ENCODE measurements around the gene MRRF.

DNA sequence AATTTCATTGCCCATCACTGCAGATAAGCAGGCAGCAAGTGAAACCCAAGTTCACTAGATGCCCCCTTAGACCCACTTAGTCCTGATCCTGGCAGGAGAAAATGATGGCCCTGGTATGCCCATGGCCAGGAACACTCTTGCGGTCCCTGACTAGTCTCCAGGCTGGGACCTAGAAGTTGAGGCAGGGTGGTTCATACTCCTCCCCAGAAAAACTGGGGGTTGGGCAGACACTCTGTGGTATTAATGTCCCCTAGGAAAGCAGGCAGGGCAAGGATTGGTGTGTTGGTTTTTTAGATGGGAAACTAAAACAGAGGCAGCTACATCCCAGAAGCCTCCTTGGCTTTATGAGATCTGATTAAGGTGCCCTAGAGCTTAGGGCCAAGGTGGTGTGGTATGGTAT is 49.0 kb upstream of the MRRF start:
- TF ChIP-seq EZH2 (IDR thresholded peaks at IDR 0.05), result no peak
- TF ChIP-seq POLR2AphosphoS5 (IDR thresholded peaks at IDR 0.05; ENCODE audit: borderline replicate concordance, low read depth, low read length), result no peak
- no peak for TF ChIP-seq FOXP2 (optimal IDR thresholded peaks at IDR 0.05; ENCODE audit: control extremely low read depth, extremely low read length, insufficient read depth)
